GM13977 (cell line): ENCODE measurements around the gene CTIF.

Experiments
- DNase-seq: peaks from one replicate; pipeline ENCODE4 v3.0.0; 2012; ENCODE audit warnings: low spot score
- CTCF ChIP-seq: IDR thresholded peaks from 2 replicates; pipeline ENCODE4 v1.5.1; 2012; ENCODE audit warnings: mild to moderate bottlenecking, control low read depth; ENCODE audit not compliant: insufficient read depth; ENCODE audit errors: extremely low read depth, missing control alignments
- in situ Hi-C: fragments of 300-500 bp; cut with MboI; formaldehyde crosslinking; loops from one replicate; pipeline ENCODE4 v1.12.0; 2022; ENCODE audit warnings: low sequenced_read_pairs, low pct_unique_long_range_greater_than_20kb, mixed read lengths, inconsistent platforms; ENCODE audit not compliant: unreplicated experiment

The CTIF gene

DNA sequence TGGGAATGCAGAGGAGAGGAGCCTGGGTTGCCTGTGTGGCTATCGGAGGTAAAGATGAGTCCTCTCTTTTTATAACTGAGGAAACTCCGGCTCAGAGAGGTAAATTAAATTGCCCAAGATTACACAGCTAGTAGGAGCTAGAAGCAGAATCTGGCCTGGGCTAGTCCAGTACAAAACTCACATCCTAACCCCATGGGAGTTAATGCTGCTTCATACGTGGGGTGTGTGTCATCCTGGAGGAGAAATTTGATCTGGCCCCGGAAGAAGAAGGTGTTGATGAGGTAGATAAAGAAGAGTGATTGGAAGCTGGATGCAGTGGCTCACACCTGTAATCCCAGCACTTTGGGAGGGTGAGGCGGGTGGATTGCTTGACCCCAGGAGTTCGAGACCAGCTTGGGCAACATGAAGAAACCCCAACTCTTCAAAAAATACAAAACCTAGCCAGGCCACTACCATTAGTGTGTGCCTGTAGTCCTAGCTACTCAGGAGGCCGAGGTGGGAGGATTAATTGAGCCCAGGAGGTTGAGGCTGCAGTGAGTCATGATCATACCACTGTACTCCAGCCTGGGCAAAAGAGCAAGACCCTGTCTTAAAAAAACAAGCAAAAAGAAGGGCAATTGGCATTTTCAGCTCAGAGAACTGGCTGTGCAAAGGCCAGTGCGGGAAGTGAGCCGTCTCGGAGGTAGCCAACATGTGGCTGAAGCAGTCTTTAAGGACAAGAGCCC lies 33.7 kb downstream of the CTIF start:
- no peak for TF ChIP-seq CTCF
- DNase-seq = no peak
- in situ Hi-C loops = no loop called here

- DNase-seq = no peak
- no peak for TF ChIP-seq CTCF
- in situ Hi-C loops = no loop called here
These were observed 34.9 kb downstream of the CTIF start for GRCh38 chr18:48573632-48574283.

DNA sequence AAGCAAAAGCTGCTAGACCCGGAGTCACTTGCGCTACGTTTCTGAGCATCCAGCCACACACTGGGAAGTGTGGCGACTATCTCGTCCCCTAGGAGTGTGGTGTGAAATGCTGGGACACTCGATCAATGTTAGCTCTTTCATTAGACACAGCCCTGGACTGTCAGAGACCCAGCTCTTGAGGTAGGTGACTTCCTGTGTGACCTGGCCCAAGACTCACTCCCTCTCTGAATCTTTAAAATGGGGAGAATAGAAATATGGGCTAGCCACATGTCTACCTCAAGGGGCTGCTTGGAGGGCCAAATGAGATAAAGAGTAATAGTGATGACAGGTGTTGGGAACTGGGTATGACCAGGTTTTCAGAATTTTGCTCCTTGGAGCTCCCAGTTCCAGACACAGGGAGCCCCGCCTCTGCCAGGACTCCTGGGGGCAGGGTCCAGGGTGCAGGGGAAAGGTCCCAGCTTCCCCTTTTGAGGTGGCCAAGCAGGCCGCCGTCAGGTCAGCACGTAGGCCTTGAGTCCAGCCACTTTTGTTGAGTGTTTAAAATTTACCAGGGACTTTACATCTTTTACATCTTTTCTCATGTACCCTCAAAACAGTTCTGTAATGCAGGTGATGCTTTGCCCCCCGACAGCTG lies 36.0 kb downstream of the CTIF start:
- DNase-seq = no peak
- TF ChIP-seq CTCF = no peak
- in situ Hi-C loops = no loop called here

DNA sequence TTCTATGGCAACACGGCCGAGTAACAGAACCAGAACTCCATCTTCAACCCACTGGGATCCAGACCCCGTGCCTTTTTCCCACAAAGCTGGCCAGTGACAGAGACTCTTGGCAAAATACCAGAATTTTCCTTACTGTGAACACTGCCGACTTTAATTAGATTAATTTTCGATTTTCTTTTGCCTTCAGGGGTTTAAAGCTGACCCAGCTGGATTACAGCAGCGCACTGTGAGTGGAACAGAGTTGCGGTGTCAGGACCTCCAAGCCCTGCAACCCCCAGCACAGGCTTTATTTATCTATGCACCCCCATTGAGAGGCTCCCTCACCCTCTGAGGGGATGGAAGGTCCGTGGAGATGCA lies 36.4 kb downstream of the CTIF start:
- TF ChIP-seq CTCF = no peak
- in situ Hi-C loops = no loop called here
- no peak for DNase-seq

GRCh38 chr18:48575658-48576456 lies 37.0 kb downstream of the CTIF start:
- in situ Hi-C loops = no loop called here
- no peak for TF ChIP-seq CTCF
- DNase-seq = no peak

GRCh38 chr18:48576457-48576771 lies 37.6 kb downstream of the CTIF start:
- in situ Hi-C loops = no loop called here
- DNase-seq = no peak
- no peak for TF ChIP-seq CTCF
